GM21390 (cell line): ENCODE results near the gene WASF2.
"Not testable (repeated sequence)": the region's sequence is repeated elsewhere in the genome, so short reads cannot be mapped to it uniquely, and the experiment has no call there.

Source experiments
- ATAC-seq: cut with Tn5 transposase; IDR thresholded peaks from one replicate; pipeline ENCODE4 v1.9.1; 2021; ENCODE audit not compliant: unreplicated experiment

The WASF2 gene

GRCh38 chr1:27496604-27497155, 6.7 kb upstream of the WASF2 start:
- no peak for ATAC-seq

GRCh38 chr1:27492796-27493195, 2.8 kb upstream of the WASF2 start:
- no peak for ATAC-seq

DNA sequence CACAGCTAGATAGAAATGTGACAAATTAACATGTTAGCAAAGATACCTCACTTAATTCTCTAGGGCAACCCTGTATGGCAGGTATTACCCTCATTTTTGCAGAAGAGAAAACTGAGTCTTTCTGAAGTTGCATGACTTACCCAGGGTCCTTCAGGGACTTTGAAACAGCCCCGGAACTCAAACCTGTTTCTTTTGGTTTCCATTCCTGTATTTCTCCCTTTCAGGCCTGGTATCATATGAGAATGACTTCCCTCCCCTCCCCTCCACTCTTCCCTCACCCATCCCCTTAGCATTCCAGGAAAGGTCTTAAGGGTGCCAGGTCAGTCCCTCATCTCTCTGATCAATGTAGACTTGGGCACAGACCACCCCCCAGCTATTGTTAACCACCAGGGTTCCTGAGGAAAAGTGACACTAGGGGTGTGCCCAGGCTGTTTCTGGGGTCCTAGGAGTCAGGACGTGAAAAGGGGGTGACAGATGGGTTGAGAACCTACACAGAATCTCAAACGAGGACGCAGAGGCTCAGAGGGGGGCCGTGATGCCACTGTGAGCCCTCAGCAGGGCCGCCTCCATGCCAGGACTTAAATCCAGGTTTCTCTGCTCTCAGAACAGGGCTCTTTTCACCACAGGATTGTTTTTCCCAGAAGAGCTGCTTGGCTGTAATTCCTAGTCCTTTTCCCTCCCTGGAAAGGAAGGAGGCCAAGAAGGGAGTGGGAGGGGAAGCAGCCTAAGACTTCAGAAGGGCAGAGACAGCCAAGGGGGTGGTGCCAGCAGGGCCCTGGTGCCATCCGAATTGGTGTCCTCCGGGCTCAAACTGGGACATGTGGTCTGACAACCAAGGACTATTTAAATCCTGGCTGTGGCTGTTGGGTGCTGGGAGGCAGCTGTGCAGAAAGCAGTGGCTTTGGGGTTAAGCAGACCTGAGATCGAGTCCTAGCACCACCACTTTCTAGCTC, 2.1 kb upstream of the WASF2 start:
- no peak for ATAC-seq

DNA sequence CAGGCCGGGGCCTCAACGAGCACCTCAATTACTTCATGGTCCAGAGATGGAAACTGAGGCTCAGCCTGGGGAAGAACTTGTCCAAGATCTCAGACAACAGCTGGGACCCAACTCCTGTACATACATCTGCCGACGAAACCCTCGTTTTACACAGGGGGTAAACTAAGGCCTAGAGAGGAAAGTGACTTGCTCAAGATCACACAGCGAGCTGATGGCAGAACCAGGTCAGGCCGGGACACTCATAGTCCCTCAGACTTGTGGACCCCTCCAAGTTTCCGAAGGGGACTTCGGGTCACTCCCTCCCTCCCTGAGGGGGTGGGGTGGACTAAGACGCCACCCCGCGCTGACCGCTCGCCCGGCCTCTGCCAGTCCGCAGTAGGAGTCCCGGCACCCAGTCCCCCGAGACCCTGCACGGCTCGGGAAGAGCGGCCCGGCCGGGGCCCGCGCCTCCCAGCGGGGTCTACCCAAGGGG, 430 bp downstream of the WASF2 start:
- peak; percentile 29 for ATAC-seq

- ATAC-seq = no peak
Observed at GRCh38 chr1:27487966-27488884, 1.7 kb downstream of the WASF2 start.

GRCh38 chr1:27485363-27485762, 4.6 kb downstream of the WASF2 start:
- ATAC-seq = no peak

DNA sequence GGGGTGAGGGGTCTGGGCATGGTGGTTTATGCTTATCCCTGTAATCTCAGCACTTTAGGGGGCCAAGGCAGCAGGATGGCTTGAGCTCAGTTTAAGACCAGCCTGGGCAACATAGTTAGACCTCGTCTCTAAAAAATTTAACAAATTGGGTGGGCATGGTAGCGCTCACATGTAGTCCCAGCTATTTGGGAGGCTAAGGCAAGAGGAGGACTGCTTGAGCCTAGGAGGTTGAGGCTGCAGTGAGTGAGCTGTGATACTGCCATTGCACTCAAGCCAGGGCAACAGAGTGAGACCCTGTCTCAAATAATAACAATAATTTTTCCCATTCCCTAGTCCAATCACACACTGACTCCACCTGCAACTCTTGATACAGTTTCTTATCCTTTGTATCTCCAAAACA, 6.3 kb downstream of the WASF2 start:
- ATAC-seq = no peak

- no peak for ATAC-seq
Observed at GRCh38 chr1:27481994-27482620, 7.9 kb downstream of the WASF2 start.

GRCh38 chr1:27478098-27478497, 11.9 kb downstream of the WASF2 start:
- no peak for ATAC-seq

- no peak for ATAC-seq
Observed at GRCh38 chr1:27476237-27476636, 13.7 kb downstream of the WASF2 start.

- no peak for ATAC-seq
Observed at GRCh38 chr1:27475720-27476119, 14.2 kb downstream of the WASF2 start.

DNA sequence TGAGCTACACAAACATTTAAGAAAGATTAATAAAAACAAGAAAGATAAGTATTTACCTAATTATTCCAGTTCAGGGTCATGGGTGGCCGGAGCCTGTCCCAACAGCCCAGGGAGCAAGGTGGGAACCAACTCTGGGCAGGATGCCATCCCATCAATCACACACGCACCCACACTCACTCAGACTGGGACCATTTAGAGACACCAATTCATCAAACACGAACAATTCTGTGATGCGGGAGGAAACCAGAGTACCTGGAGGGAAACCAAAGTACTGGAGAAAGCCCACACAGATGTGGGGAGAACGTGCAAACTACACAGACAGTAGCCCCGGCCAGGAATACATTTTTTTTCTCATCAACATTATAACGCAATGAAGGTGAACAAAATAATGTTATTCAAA, 16.2 kb downstream of the WASF2 start:
- no peak for ATAC-seq

- not testable (repeated sequence) for ATAC-seq
Observed at GRCh38 chr1:27472098-27472497, 17.9 kb downstream of the WASF2 start.

GRCh38 chr1:27471477-27471876, 18.5 kb downstream of the WASF2 start:
- ATAC-seq = no peak

DNA sequence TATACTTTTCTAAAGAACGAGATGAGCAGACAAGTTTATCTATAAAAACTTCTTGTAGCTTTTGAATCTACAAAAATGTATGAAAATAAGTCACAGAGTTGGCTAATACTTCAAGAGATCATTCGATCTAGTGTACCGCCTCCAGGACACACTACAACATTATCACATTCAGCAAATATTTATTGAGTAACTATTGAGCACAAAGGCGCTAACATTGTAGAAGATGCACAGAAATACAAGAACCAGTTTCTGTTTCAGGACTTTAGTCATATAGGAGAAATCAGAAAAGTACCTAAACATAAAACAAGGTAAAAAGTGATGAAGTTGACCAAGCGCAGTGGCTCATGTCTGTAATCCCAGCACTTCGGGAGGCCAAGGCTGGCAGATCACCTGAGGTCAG, 20.6 kb downstream of the WASF2 start:
- ATAC-seq = no peak

- ATAC-seq = not testable (repeated sequence)
Observed at GRCh38 chr1:27468378-27468777, 21.6 kb downstream of the WASF2 start.

DNA sequence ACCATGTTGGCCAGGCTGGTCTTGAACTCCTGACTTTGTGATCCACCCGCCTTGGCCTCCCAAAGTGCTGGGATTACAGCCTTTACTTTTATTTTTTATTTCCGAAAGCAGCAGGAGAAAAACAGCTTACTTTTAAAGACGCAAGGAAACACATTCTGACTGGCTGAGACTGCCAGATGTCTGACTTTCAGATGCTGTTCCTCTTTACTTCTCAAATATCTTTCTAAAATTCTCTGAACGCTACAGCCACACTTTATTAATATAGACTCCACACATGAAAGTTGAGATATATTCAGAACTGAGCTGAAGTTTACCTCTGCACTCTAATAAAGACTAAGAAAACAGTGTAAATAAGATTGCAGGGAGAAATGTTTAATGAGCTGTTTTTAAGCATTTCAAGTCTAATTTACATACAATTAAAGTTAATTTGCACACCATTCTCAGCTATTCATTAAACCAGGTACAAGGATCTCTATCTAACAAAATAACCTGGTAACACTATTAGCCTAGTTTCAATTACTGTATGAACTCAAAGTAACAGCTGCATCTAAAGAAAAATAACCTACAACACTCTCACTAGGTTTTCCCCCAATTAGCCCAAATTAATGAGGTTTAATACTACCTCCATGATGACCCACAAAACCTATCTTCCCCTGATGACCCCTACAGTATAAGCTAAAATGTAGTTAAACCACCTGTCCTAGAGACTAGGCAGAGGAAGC, 24.9 kb downstream of the WASF2 start:
- ATAC-seq = no peak

DNA sequence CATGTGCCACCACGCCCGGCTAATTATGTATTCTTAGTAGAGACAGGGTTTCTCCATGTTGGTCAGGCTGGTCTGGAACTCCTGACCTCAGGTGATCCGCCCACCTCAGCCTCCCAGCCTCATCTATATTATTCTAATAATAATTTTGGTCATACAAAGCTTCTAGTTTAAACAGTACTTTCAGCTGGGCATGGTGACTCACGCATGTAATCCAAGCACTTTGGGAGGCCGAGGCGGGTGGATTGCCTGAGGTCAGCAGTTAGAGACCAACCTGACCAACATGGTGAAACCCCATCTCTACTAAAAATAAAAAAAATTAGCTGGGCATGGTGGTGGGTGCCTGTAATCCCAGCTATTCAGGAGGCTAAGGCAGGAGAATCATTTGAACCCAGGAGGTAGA, 26.1 kb downstream of the WASF2 start:
- ATAC-seq = not testable (repeated sequence)

GRCh38 chr1:27458521-27458920, 31.4 kb downstream of the WASF2 start:
- ATAC-seq = not testable (repeated sequence)

GRCh38 chr1:27455139-27455811, 34.7 kb downstream of the WASF2 start:
- ATAC-seq = no peak
